Activated naive CD8-positive, alpha-beta T cell treated with anti-CD3 and anti-CD28 coated beads, Interleukin-2, amount 50 U/mL, for 24 hours (primary cell): ENCODE measurements around the gene NCOA3.

Source experiments
- ATAC-seq: fragments of 150-1000 bp; cut with Tn5 transposase; one replicate; pipeline ENCODE4 v1.10.0; 2021
- DNase-seq: peaks from one replicate; pipeline ENCODE4 v3.0.0; 2021
- H3K27ac Mint-ChIP-seq: one replicate; pipeline ENCODE4 v1.8.0; 2021; ENCODE audit warnings: mild to moderate bottlenecking, mixed read lengths
- H3K27me3 Mint-ChIP-seq: one replicate; pipeline ENCODE4 v1.8.0; 2021; ENCODE audit warnings: mixed read lengths
- H3K36me3 Mint-ChIP-seq: one replicate; pipeline ENCODE4 v1.8.0; 2021; ENCODE audit warnings: low read depth, mixed read lengths
- H3K4me1 Mint-ChIP-seq: one replicate; pipeline ENCODE4 v1.8.0; 2021; ENCODE audit warnings: mixed read lengths
- H3K4me3 Mint-ChIP-seq: one replicate; pipeline ENCODE4 v1.8.0; 2021; ENCODE audit warnings: mild to moderate bottlenecking, moderate library complexity, mixed read lengths
- H3K9me3 Mint-ChIP-seq: one replicate; pipeline ENCODE4 v1.8.0; 2021; ENCODE audit warnings: mixed read lengths

The NCOA3 gene

GRCh38 chr20:47672886-47673670 lies 171.4 kb downstream of the NCOA3 start:
- Mint-ChIP-seq H3K27ac (no peak overlapping the region), H3K4me1 (no peaks in the 10 kb centered on the region), H3K27me3 (no peaks in the 10 kb centered on the region), H3K9me3 (no peaks in the 10 kb centered on the region), H3K4me3 (no peak overlapping the region), H3K36me3 (no peaks in the 10 kb centered on the region)
- no peak for DNase-seq
- no peak for ATAC-seq

DNA sequence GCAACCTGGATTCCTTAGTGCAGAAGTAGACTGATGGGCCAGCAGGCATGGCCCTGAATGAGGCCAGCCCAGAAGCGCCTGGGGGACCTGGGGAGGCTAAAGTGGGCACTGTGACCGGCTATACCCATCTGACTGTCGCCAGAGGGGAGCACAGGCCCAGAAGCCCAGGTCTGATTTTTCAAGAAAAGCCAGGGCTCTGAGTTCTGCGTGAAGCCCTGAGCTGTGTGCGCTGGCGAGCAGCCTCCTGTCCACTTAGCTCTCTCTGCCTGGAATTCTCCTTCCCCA lies 171.9 kb downstream of the NCOA3 start:
- no peaks in the 10 kb centered on the region for H3K4me1 Mint-ChIP-seq
- no peak for ATAC-seq
- H3K27ac Mint-ChIP-seq, result no peak overlapping the region
- no peak overlapping the region for H3K4me3 Mint-ChIP-seq
- no peaks in the 10 kb centered on the region for H3K36me3 Mint-ChIP-seq
- DNase-seq, result no peak
- no peaks in the 10 kb centered on the region for H3K9me3 Mint-ChIP-seq
- H3K27me3 Mint-ChIP-seq, result no peaks in the 10 kb centered on the region

- Mint-ChIP-seq H3K27me3 (no peaks in the 10 kb centered on the region), H3K27ac (no peak overlapping the region), H3K4me3 (no peak overlapping the region), H3K4me1 (no peaks in the 10 kb centered on the region), H3K36me3 (no peaks in the 10 kb centered on the region), H3K9me3 (no peaks in the 10 kb centered on the region)
- DNase-seq (no peak), ATAC-seq (no peak)
Measured at GRCh38 chr20:47674145-47674544, 172.5 kb downstream of the NCOA3 start.

DNA sequence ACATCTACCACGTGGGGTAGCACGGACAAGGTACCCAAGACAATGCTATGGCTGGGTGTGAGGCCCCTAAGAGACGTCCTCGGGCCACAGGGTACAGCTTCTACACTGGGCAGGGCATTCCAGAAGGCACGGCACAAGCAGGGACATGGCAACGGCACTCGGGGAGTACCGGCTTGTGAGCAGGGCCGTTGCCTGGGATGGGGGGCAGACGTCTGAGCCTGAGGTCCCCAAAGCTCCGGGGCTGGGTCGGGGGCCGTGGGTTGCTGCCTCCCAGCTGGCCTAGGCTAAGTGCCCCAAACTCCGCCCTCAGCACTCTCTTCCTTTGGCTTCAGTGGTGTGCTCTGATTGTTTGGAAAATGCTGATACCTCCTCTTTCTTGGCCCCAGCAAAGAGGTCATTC lies 173.0 kb downstream of the NCOA3 start:
- Mint-ChIP-seq H3K27me3 (no peaks in the 10 kb centered on the region), H3K4me3 (no peak overlapping the region), H3K27ac (no peak overlapping the region), H3K36me3 (no peaks in the 10 kb centered on the region), H3K9me3 (no peaks in the 10 kb centered on the region), H3K4me1 (no peaks in the 10 kb centered on the region)
- DNase-seq (no peak), ATAC-seq (no peak)

DNA sequence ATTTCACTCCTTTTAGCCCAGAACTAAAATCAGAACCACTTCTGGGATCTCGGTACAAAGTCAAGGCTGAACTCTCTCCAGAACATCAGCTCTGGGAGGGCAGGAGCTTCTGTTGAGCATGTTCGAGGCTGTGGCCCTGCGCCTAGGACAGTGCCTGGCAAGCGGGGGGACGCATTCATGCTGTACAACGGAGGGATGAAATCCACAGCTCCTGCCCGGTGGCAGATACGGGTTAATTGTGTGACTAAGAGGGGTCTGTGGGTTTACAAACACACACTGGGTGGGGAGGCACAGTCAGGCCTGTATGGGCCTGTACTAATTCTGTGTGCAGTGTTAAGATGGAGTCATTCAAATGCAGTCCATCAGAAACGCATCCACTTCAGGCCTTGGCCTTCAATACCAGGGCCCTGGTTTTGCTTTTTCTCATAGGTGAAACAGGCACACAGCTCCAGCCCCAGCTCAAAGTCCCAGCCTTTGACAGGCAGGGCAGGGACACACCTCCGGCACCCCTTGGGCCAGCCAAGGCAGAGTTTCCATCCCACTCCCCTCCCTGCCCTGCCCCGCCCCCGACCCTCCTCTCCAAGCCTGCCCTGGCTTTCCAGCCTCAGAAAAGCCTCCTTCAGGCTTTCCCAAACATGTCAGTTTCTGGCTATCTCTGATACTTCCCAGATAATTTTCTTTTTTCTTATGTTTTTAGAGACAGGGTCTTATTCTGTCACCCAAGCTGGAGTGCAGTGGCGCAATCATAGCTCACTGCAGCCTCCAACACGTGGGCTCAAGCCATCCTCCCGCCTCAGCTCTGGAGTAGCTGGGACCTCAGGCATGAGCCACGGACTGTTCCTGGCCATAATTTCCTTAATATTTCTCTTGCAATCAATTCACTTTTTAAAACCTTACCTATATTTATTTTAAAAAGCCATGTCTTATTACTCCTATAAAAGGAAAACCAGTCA lies 173.8 kb downstream of the NCOA3 start:
- no peaks in the 10 kb centered on the region for H3K36me3 Mint-ChIP-seq
- no peak for DNase-seq
- no peaks in the 10 kb centered on the region for H3K9me3 Mint-ChIP-seq
- no peak overlapping the region for H3K4me3 Mint-ChIP-seq
- H3K27ac Mint-ChIP-seq, result no peak overlapping the region
- H3K27me3 Mint-ChIP-seq, result no peaks in the 10 kb centered on the region
- ATAC-seq, result no peak
- no peaks in the 10 kb centered on the region for H3K4me1 Mint-ChIP-seq

DNA sequence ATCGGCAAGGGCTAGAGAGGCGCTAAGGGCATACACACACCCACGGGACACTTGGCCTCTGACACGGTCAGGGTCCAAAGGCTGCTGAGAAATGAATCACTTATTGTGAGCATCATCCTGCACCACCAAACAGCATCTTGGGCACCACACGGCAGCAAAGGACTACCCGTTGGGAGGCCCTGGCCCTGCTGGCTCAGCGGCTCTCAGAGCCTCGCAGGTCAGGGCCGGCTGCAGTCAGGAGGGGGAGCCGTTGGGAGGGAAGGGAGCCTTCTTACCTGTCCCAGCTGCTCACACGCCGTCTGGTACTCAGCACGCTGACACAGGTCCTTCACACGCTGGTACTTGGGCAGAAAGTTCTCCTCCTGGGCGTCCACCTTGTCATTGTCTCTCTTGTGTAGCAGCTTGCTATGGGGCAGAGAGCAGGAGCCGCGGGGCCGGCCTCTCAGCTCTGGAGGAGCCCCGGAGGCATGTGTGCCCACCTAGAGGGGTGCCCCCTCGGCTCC lies 174.6 kb downstream of the NCOA3 start:
- Mint-ChIP-seq H3K36me3 (no peaks in the 10 kb centered on the region), H3K27ac (no peak overlapping the region), H3K4me3 (no peak overlapping the region)

GRCh38 chr20:47676912-47677634 lies 175.4 kb downstream of the NCOA3 start:
- H3K4me1 Mint-ChIP-seq, result no peaks in the 10 kb centered on the region
- no peak overlapping the region for H3K27ac Mint-ChIP-seq
- H3K27me3 Mint-ChIP-seq, result no peaks in the 10 kb centered on the region
- no peaks in the 10 kb centered on the region for H3K36me3 Mint-ChIP-seq
- ATAC-seq (no peak), DNase-seq (no peak)
- H3K9me3 Mint-ChIP-seq, result no peaks in the 10 kb centered on the region
- no peak overlapping the region for H3K4me3 Mint-ChIP-seq

More for the DNA sequence above, 174.6 kb downstream of the NCOA3 start:
- no peaks in the 10 kb centered on the region for H3K9me3 Mint-ChIP-seq
- H3K27me3 Mint-ChIP-seq, result no peaks in the 10 kb centered on the region
- no peak for DNase-seq
- no peaks in the 10 kb centered on the region for H3K4me1 Mint-ChIP-seq
- no peak for ATAC-seq

GRCh38 chr20:47677635-47678453 lies 176.2 kb downstream of the NCOA3 start:
- Mint-ChIP-seq H3K36me3 (no peaks in the 10 kb centered on the region), H3K27ac (no peak overlapping the region), H3K9me3 (no peaks in the 10 kb centered on the region), H3K4me1 (no peaks in the 10 kb centered on the region), H3K27me3 (no peaks in the 10 kb centered on the region), H3K4me3 (no peak overlapping the region)
- peak; percentile 69 for DNase-seq
- peak; percentile 69 for ATAC-seq

- ATAC-seq, result no peak
- no peak for DNase-seq
- H3K9me3 Mint-ChIP-seq, result no peaks in the 10 kb centered on the region
- H3K4me3 Mint-ChIP-seq, result no peak overlapping the region
- no peaks in the 10 kb centered on the region for H3K27me3 Mint-ChIP-seq
- H3K27ac Mint-ChIP-seq, result no peak overlapping the region
- no peaks in the 10 kb centered on the region for H3K4me1 Mint-ChIP-seq
- H3K36me3 Mint-ChIP-seq, result no peaks in the 10 kb centered on the region
Measured at GRCh38 chr20:47678536-47678935, 176.8 kb downstream of the NCOA3 start.

GRCh38 chr20:47679462-47679861 lies 177.8 kb downstream of the NCOA3 start:
- H3K36me3 Mint-ChIP-seq, result no peaks in the 10 kb centered on the region

GRCh38 chr20:47680804-47681529 lies 179.3 kb downstream of the NCOA3 start:
- Mint-ChIP-seq H3K27me3 (no peaks in the 10 kb centered on the region), H3K4me1 (no peaks in the 10 kb centered on the region), H3K4me3 (no peak overlapping the region), H3K9me3 (no peaks in the 10 kb centered on the region), H3K36me3 (no peaks in the 10 kb centered on the region), H3K27ac (no peak overlapping the region)
- DNase-seq (no peak), ATAC-seq (no peak)

More at GRCh38 chr20:47679462-47679861, 177.8 kb downstream of the NCOA3 start:
- no peaks in the 10 kb centered on the region for H3K27me3 Mint-ChIP-seq
- H3K9me3 Mint-ChIP-seq, result no peaks in the 10 kb centered on the region
- H3K4me1 Mint-ChIP-seq, result no peaks in the 10 kb centered on the region
- DNase-seq (no peak), ATAC-seq (no peak)
- no peak overlapping the region for H3K27ac Mint-ChIP-seq
- H3K4me3 Mint-ChIP-seq, result no peak overlapping the region

DNA sequence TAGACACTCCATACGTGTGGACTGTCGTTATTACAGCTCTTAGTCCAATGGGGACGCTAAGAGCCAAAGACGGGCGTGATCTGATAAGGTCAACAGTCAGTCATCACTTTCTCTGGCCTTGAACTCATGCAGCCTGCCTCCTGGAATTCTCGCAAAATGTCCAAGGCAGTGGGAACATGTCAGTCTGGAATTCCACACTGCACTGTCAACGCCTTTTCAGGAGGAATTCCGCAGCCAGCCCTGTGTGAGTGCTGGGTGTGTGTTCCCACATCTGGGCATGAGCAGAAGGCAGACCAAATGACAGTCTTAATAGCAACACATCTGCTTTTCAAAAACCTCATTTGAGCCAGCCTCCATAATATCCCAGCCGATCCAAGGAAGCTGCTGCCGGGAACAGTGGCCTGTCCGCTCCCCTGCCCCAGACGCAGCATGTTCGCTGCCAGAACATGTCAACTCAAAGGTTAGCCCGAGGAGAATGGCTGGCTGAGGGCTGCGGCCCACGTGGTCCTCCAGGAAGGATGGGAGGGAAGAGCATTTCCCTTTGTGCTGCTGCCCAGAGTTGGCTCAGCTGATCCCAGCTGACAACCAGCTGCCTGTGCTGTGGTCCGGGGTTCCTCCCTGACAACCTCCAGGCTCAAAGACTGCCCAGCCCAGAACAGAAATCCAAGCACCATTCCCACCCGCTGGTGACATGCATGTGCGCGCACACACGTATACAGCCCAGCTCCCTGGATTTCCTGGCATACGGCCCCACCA lies 180.5 kb downstream of the NCOA3 start:
- Mint-ChIP-seq H3K4me1 (no peaks in the 10 kb centered on the region), H3K9me3 (no peaks in the 10 kb centered on the region), H3K27ac (no peak overlapping the region), H3K36me3 (no peaks in the 10 kb centered on the region), H3K4me3 (no peak overlapping the region), H3K27me3 (no peaks in the 10 kb centered on the region)
- no peak for ATAC-seq
- DNase-seq, result no peak

GRCh38 chr20:47682916-47683315 lies 181.2 kb downstream of the NCOA3 start:
- ATAC-seq, result no peak

More at GRCh38 chr20:47682916-47683315, 181.2 kb downstream of the NCOA3 start:
- no peak overlapping the region for H3K4me3 Mint-ChIP-seq
- no peak overlapping the region for H3K27ac Mint-ChIP-seq
- H3K36me3 Mint-ChIP-seq, result no peaks in the 10 kb centered on the region
- no peak for DNase-seq
- H3K9me3 Mint-ChIP-seq, result no peaks in the 10 kb centered on the region
- peaks cover 2% of the 10 kb centered on the region for H3K27me3 Mint-ChIP-seq
- no peaks in the 10 kb centered on the region for H3K4me1 Mint-ChIP-seq
